HG02763 (cell line): ENCODE data around the gene RBM19.

Source experiments
- ATAC-seq: cut with Tn5 transposase; IDR thresholded peaks from one replicate; pipeline ENCODE4 v1.9.1; 2021; ENCODE audit warnings: mild to moderate bottlenecking, moderate library complexity; ENCODE audit not compliant: unreplicated experiment

The RBM19 gene

GRCh38 chr12:113932381-113933196 is 33.5 kb downstream of the RBM19 start:
- no peak for ATAC-seq

DNA sequence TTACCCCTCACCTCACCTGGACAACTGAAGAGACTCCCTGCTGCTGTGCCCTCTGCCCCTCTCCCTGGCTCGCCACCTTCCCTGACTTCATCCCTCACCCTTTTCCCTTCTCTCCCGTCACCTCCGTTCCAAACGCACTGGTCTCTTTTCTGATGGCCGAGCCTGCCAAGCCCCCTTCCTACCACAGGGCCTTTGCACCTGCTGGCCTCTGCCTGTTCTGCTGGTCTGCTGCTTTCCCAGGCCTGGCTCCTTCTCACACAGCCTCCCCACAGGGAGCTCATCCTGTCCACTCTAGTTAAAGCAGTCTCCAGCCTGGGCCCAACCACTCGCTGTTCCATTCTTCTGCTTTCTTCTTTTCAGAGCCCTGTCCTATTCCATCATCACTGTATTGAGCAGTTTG is 34.6 kb downstream of the RBM19 start:
- no peak for ATAC-seq

DNA sequence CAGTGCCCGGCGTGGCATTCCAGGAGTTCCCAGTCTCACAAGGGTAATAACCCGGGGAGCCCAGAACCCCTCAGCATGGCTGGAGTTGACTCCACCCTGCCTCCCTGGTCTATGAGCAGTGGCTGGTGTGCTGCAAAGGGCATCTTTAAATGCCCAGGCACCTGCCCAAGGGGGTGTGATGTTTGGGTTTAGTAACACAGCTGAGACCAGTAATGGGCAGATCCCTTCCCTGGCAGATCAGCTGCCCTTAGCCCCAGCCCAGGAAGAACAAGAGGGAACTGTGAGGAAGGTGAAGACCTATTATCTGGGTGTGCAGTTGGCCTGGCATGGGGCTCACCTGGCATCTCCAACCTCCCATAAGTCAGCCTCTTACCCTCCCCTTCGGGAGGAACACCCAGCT is 35.9 kb downstream of the RBM19 start:
- no peak for ATAC-seq

DNA sequence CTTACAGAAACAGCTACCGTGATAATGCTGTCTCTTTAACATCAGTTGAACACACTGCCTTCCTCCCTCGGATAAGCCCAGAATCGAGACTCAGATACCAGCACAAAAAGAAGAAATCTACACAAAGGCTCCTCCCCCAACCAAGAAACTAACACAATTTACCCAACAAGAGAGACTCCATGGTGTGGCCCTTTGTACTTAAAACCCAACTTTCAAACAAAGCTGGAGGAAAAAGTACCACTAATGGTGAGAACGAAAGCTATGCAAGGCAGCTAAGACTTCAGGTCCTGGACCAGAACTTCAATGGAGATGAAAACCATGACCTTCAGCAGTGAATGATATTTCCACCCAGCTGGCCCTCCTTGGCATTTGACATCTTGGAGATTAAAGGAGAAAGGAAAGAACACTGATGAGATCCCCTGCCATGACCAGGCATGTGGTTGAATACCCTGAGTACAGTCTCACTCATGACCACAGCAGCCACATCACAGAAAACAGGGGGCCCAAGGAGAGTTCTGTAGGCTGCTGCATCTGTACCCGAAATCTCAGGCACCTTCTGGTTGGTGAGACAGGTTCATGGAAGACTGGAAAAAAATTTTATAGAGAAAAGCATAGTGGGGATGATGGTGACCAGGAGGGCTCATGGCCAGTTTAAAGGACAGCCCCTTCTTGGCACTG is 36.7 kb downstream of the RBM19 start:
- no peak for ATAC-seq

DNA sequence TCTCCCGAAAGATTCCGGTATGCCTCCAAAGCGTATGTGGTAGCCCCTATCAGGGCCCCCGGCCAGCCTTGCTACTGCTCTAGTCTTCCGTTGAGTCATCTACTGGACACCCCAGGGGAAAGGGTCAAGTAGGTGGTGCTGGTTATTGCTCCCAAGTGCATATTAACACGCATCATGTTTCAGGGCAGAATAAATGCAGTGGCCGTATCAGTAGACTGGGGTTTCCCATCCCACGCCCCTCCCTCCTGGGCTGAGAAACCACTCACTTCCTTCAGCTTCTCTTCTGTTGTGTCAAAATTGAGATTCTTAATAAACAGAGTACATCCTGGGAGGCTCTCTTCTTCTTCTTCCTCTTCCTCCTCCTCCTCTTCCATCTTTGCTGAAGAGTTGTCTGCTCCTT is 39.3 kb downstream of the RBM19 start:
- no peak for ATAC-seq

DNA sequence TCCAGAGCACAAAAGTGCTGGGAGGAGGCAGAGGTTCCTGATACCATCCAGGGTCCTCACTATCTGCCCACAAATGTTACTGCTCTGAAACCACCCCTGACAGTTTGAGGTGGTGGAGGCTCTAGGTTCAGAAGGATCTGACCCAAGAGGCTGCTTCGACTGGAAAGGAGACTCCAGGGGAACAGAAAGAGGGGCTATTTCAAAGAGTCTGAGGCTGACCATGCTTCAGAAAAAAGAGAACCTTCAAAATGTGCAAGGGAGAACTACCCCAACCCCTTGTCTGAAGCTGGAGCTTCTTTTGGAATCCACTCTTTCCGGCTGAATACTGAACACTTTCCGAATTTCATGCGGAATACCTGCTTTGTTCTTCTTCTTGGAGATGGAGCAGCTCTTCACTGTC is 41.8 kb downstream of the RBM19 start:
- no peak for ATAC-seq

- no peak for ATAC-seq
Measured at GRCh38 chr12:113923251-113923650, 42.9 kb downstream of the RBM19 start.

- ATAC-seq = no peak
Measured at GRCh38 chr12:113921430-113921829, 44.7 kb downstream of the RBM19 start.

DNA sequence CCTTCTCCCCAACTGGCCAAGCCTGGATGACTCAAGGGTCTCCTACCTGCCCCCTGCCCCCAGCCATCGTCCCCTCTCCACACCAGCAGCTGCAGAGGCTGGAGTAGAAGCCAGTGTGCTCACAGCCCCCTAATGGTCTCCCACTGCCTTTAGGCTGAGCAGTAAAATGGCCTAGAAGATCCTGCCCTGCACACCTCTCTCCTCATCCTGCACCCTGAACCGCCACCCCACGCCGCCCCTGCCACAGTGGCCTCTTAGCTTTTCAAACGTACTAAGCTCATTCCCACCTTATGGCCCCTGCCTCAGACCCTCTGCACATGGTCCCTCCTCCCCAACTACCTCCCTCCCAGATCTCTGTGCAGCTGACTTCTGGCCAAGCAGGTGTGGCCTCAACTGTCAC is 46.3 kb downstream of the RBM19 start:
- ATAC-seq = no peak

GRCh38 chr12:113918306-113918705 is 47.8 kb downstream of the RBM19 start:
- ATAC-seq = no peak

GRCh38 chr12:113917393-113917792 is 48.7 kb downstream of the RBM19 start:
- no peak for ATAC-seq

DNA sequence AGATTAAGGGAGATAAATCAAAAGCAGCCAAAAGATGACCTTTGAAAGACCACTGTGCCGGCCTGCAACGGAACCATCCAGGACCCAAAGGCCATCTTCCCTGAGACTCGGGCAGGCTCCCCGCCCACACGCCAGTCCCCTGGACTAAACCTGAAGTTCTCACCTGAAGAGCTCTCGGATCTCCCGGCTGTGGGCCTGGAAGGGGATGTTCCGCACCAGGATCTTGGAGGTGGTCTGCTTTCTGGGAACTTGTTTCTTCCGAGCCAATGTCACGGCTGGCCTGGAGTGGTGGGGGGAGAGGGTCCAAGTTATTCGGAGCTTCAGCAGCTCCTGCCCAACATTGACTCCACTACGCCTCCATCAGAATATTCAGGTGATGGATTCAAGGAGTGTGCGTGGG is 51.3 kb downstream of the RBM19 start:
- ATAC-seq = no peak

GRCh38 chr12:113914176-113914575 is 51.9 kb downstream of the RBM19 start:
- no peak for ATAC-seq

- ATAC-seq = no peak
Measured at GRCh38 chr12:113912760-113913329, 53.3 kb downstream of the RBM19 start.

- no peak for ATAC-seq
Measured at GRCh38 chr12:113911971-113912759, 54.0 kb downstream of the RBM19 start.

GRCh38 chr12:113910751-113911272 is 55.3 kb downstream of the RBM19 start:
- no peak for ATAC-seq

GRCh38 chr12:113909776-113910420 is 56.2 kb downstream of the RBM19 start:
- ATAC-seq = no peak

- no peak for ATAC-seq
Measured at GRCh38 chr12:113908584-113909100, 57.5 kb downstream of the RBM19 start.

GRCh38 chr12:113907446-113908180 is 58.5 kb downstream of the RBM19 start:
- ATAC-seq = no peak
